Large intestine (tissue), 3 donors: ENCODE measurements around the gene KAT6B. TPM values are rescaled to one million over a fixed set of nuclear protein-coding genes. Genes with fewer than 3 reads are reported as not detected.

Experiments
- DNase-seq, 2 donors: peaks; one replicate each; pipeline versions ENCODE4 v3.0.0 to v3.0.0-alpha.2; 2013
- H3K27ac ChIP-seq: one replicate; pipeline ENCODE4 v1.5.1; 2013; ENCODE audit warnings: low read length
- H3K27me3 ChIP-seq: 2 replicates; pipeline ENCODE4 v1.6.1; 2013; ENCODE audit warnings: low read length; ENCODE audit not compliant: control insufficient read depth, insufficient read depth
- H3K36me3 ChIP-seq: 2 replicates; pipeline ENCODE4 v1.6.1; 2013; ENCODE audit warnings: low read length; ENCODE audit not compliant: control insufficient read depth, insufficient read depth
- H3K4me1 ChIP-seq: one replicate; pipeline ENCODE4 v1.6.1; 2013; ENCODE audit warnings: low read length; ENCODE audit not compliant: control insufficient read depth, insufficient read depth
- H3K4me3 ChIP-seq: one replicate; pipeline ENCODE4 v1.5.1; 2013; ENCODE audit warnings: low read length
- H3K9me3 ChIP-seq: one replicate; pipeline ENCODE4 v1.6.1; 2013; ENCODE audit warnings: mild to moderate bottlenecking, low read depth, low read length, moderate library complexity; ENCODE audit not compliant: control insufficient read depth
- WGBS: methylation state at CpG from one replicate; pipeline ENCODE4 v1.1.5; 2013; ENCODE audit warnings: low lambda C conversion rate; ENCODE audit not compliant: insufficient coverage; 5-methylcytosine and 5-hydroxymethylcytosine counted together
- polyA plus RNA-seq: library from polyadenylated mRNA; unstranded; fragments of 120-200 nt; gene quantifications from one replicate; pipeline ENCODE4 v1.2.1, GENCODE V29; 2013

Gene KAT6B
- polyA plus RNA-seq, 1 donor, result 16.4 TPM

DNA sequence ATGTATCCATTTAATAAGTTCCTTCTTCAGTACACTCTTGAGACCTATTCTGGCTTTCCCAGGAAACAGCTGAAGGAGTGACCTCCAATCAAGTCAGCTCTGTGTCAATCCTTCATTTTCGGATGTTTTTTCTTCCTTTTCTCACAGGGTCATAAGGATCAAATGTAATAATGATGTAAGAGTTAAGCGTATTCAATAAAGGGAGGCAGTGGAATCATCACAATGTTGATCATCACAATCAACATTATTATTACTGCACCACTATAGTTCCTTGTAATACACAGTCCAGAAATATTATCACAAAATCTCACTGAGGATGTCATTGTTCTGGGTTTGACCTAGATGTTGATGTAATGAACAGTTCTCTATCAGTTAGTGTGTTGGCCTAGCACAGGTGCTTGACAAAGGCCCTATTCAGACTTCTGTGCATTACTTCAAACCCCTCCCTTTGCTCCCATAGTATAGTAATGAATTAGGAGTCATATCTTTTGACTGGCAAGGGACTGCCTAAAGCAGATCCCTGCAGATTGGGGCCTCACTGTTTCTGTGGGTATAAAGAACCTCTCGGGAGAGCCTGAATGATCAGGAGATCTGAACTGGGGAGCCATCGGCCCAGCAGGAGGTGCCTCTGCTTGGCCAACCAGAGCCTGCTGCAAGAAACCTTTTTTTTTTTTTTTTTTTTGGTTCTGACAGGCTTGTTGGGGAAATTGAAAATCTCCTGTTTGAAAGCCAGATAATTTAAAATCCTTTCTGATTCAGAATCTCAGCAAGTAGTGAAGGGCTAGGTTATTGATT lies 100.6 kb downstream of the KAT6B start:
- Histone ChIP-seq H3K36me3 (no peaks in the 10 kb centered on the region), H3K9me3 (no peaks in the 10 kb centered on the region), H3K4me1 (no peaks in the 10 kb centered on the region), H3K27ac (no peak overlapping the region), H3K4me3 (no peak overlapping the region), H3K27me3 (no peaks in the 10 kb centered on the region)
- no CpG with 5 or more reads among the region's 4 CpGs for WGBS
- DNase-seq, result no peak

DNA sequence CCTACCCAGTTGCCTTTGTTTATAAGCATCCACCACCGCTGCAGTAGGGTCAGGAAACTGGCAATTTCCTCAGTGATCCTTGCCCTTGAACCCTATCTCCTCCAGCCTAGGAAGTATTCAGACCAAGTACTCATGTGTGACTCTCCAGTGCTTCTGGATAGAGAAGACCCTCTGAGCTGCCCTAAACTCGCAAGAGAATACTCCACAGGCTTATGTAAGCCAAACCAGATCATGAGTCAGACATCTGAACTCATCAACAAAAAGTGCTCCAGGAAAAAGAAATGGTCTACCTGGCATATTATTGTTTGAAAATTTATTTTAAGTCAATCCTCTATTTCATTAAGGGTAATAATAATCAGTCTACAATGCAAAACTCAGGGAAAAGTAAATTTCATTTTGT lies 101.3 kb downstream of the KAT6B start:
- WGBS, result no CpG with 5 or more reads among the region's 2 CpGs
- no peak overlapping the region for H3K27ac ChIP-seq
- DNase-seq, result no peak
- H3K4me1 ChIP-seq, result no peaks in the 10 kb centered on the region
- H3K4me3 ChIP-seq, result no peak overlapping the region
- no peaks in the 10 kb centered on the region for H3K27me3 ChIP-seq
- no peaks in the 10 kb centered on the region for H3K9me3 ChIP-seq
- no peaks in the 10 kb centered on the region for H3K36me3 ChIP-seq

DNA sequence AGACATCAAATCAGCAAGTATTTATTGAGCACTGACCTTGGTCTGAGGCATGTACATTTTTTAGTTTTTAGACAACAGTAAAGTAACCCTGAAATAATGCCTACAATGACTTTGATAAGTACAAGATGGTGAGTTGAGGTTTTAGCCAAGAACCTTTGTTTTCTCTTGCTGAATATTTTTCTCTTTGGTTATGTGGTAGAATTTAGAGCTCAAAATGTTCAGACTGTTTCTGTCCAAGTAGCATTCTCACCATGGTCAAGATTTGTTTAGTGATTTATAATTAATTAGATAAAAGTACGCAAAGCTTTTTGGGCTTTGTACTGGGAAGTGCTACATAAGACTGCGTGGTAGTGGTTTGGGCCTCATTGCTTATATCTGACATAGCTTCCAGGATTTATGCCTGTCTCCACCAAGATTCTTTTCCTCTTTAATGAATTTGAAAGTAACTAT lies 102.4 kb downstream of the KAT6B start:
- H3K9me3 ChIP-seq, result no peaks in the 10 kb centered on the region
- H3K27ac ChIP-seq, result no peak overlapping the region
- H3K27me3 ChIP-seq, result no peaks in the 10 kb centered on the region
- H3K36me3 ChIP-seq, result no peaks in the 10 kb centered on the region
- no peak for DNase-seq
- H3K4me3 ChIP-seq, result no peak overlapping the region
- no CpG with 5 or more reads among the region's 2 CpGs for WGBS
- no peaks in the 10 kb centered on the region for H3K4me1 ChIP-seq

DNA sequence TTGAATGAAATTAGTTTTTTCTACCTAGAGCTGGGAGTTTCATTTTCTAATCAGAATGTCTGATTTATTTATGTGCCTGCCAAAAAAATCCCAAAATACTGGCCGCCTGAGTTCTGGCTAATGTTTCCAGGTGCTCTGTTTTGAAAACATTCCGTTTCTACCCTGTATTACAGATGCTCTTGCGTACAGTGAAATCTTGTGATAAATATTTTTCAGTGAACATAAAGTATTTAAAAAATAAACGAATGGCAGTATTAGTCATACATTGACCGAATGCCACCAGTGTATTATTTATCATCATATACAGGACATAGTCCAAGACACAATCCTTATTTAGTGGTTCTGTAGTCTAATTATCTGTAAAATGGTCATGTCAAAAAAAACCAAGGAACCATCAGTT lies 102.8 kb downstream of the KAT6B start:
- Histone ChIP-seq H3K36me3 (no peaks in the 10 kb centered on the region), H3K4me3 (no peak overlapping the region), H3K27ac (no peak overlapping the region), H3K9me3 (no peaks in the 10 kb centered on the region), H3K4me1 (no peaks in the 10 kb centered on the region), H3K27me3 (no peaks in the 10 kb centered on the region)
- no peak for DNase-seq
- WGBS, result 83% methylated on average over 1 of the region's 5 CpGs

DNA sequence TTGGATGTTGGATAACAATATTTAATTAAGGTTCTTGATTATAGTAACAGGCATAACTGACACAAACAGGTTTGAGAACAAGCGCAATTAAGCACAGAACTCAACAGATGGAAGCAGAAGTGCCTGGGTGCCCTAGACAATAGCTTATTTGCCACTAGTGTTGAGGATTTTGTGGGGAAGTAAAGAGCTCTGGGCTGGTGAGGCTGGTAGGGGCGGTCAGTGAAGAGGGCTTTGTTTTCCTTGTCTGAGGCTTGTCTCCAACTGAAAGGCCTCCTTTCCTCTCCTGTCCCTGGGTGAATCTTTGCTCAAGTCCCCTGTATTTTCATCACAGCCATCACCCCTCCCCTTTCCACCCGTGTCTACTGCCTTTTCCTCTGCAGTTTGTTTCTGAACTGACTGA lies 104.6 kb downstream of the KAT6B start:
- H3K9me3 ChIP-seq, result no peaks in the 10 kb centered on the region
- H3K27ac ChIP-seq, result no peak overlapping the region
- no peaks in the 10 kb centered on the region for H3K27me3 ChIP-seq
- H3K4me1 ChIP-seq, result no peaks in the 10 kb centered on the region
- DNase-seq, result no peak
- no peaks in the 10 kb centered on the region for H3K36me3 ChIP-seq
- 40% methylated on average over 1 of the region's 3 CpGs for WGBS
- no peak overlapping the region for H3K4me3 ChIP-seq

DNA sequence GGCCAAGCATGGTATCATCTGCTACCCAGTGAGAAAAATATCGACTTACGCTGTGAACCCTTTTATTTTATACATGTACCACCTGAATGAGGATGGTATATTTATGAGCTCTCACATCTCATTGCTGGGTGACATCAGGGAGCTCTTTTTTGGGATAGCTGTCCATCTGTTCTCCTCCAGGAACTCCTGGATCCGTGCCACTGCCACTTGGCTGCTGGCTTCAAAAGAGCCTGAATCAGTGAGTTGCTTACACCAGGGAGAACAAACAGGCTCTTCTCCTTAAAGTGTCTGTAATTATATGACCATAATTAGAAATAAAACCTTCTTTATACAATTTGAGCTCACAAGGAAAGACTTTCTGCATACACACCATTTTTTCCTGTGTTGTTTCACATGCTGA lies 106.2 kb downstream of the KAT6B start:
- Histone ChIP-seq H3K27me3 (no peaks in the 10 kb centered on the region), H3K9me3 (no peaks in the 10 kb centered on the region), H3K36me3 (no peaks in the 10 kb centered on the region), H3K4me3 (no peak overlapping the region), H3K4me1 (peaks cover 8% of the 10 kb centered on the region), H3K27ac (no peak overlapping the region)
- WGBS, result no CpG with 5 or more reads among the region's 3 CpGs
- no peak for DNase-seq

DNA sequence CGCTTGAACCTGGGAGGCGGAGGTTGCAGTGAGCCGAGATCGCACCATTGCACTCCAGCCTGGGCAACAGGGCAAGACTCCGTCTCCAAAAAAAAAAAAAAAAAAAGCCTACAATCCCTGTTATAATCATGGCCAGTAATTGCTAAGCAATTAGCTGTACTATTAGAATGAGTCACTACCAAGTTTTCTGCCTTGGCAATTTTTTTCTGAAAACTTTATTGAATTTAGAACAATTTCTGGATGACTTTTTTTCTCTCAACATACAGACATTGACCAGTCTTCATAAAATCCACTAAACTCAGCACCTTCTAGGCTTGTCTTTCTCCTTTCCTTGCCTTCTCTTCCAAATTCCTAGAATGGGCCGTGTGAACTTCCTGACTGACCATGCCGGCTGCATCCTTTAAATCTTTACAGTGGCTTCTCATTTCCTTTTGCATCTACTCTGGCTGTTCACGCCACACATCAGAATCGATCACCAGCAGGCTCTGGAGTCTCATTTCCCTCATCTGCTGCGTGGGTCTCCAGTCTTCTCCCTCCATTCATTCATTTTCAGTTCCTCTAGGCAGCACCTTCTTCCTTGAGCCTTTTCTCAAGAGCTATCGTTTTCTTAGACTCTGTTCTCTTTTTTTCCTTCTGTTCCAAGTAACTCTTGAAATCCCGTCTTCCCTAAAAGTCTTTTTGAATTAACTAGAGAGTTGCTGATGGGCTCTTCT lies 107.9 kb downstream of the KAT6B start:
- H3K4me1 ChIP-seq, result peaks cover 13% of the 10 kb centered on the region
- H3K27ac ChIP-seq, result no peak overlapping the region
- 89% methylated on average over 2 of the region's 12 CpGs for WGBS

DNA sequence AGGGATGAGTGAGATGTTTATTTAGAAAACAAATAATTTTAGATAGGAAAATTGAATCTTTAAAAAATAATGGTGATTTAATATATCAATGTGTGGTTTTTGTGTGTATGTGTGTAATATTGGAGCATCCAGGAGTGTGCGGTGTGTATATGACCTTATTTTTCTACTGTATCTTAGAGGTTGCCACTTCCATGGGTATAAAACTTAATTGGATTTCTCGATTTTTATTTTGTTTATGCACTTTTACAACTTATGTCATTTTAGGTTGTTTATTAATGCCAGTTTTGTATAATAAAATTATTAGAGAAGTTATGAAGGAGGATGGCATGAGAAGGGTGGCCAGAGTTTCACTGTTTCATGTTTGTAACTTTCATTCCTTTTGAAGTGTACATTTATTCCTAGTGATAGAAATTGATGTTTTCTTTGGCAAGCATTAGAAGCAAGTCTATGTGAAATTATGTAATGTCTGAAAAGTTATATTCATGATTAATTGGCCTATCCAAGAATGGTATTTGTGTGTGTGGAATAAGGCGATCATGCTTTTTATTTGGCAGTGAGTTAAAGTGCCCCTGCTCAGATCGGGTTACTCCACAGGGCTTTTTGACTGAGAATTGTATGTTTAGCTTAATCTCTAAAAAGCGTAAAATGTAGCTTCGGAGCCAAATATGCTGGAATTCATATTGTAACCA lies 110.3 kb downstream of the KAT6B start:
- Histone ChIP-seq H3K36me3 (no peaks in the 10 kb centered on the region), H3K27ac (peak overlapping the region; percentile 5), H3K9me3 (no peaks in the 10 kb centered on the region), H3K4me3 (no peak overlapping the region), H3K27me3 (no peaks in the 10 kb centered on the region), H3K4me1 (peaks cover 13% of the 10 kb centered on the region)
- 29% methylated on average over 1 of the region's 6 CpGs for WGBS
- no peak for DNase-seq

More for the DNA sequence above, 107.9 kb downstream of the KAT6B start:
- Histone ChIP-seq H3K9me3 (no peaks in the 10 kb centered on the region), H3K36me3 (no peaks in the 10 kb centered on the region), H3K27me3 (no peaks in the 10 kb centered on the region), H3K4me3 (no peak overlapping the region)
- DNase-seq, result no peak

DNA sequence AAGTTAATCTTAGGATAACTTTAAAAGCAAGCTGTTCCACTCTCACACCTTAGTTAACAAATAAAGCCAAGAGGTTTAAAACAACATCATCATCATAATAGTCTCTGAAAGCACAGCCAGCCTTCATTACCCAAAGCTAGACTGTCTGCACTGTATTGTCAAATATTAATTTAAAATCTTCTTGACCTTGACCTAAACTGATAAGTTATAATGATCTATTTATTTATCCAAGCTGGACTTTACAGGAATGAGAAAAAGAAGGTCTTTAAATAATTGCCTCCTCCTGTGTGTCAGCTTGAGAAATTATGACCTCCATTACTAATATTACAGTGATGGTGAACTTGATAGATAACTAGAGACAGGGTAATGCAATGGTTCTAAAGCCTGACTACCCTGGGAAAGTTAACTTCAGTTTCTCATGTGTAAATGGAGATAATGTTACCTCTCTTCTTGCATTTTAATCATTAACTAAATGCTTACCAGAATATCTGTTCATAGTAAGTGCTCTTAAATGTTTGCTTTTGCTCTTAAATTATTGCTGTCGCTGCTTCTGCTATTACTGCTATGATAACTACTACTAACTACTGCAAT lies 111.0 kb downstream of the KAT6B start:
- H3K4me1 ChIP-seq, result peaks cover 13% of the 10 kb centered on the region
- H3K4me3 ChIP-seq, result no peak overlapping the region
- H3K27me3 ChIP-seq, result no peaks in the 10 kb centered on the region
- no CpG with 5 or more reads among the region's 1 CpG for WGBS
- DNase-seq, result peak in 1 of 2 donors; percentile 62
- no peaks in the 10 kb centered on the region for H3K36me3 ChIP-seq
- H3K9me3 ChIP-seq, result no peaks in the 10 kb centered on the region
- H3K27ac ChIP-seq, result peak overlapping the region; percentile 5

DNA sequence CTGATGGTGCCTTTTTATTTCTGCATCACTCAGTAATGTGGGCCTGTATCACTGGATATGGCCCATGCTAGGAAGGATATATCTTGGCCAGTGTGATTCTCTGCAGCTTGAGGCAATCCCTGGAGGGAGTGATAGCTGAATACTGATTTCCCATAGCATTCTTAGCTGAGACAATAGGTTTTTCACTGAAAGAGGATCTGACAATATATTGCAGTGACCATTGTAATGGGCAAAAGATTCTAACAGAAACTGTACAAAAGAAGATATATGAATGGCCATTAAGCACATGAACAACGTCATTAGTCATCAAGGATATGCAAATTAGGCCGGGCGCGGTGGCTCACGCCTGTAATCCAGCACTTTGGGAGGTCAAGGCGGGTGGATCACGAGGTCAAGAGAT lies 117.8 kb downstream of the KAT6B start:
- Histone ChIP-seq H3K27ac (no peak overlapping the region), H3K9me3 (no peaks in the 10 kb centered on the region), H3K27me3 (no peaks in the 10 kb centered on the region), H3K4me1 (peaks cover 15% of the 10 kb centered on the region), H3K4me3 (no peak overlapping the region), H3K36me3 (no peaks in the 10 kb centered on the region)
- no CpG with 5 or more reads among the region's 7 CpGs for WGBS
- no peak for DNase-seq
